ENCODE data around the gene SCAMP5.

Gene SCAMP5

DNA sequence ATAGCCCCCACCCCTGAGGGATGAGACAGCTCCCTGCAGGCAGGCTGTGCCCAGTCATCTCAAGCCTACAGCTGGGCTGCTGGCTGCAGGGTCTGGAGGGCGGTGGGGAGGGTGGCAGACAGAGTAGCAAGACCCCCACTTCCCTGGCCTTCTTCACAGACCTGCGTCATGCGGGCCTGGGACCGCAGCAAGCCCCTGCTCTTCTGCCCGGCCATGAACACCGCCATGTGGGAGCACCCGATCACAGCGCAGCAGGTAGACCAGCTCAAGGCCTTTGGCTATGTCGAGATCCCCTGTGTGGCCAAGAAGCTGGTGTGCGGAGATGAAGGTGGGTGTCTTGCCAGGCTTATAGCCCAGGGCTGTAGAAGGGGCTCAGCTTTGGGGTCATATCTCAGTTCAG lies 53.0 kb downstream of the SCAMP5 start:
- DNase-seq, result no peak

- no peak for DNase-seq
These were observed 54.0 kb downstream of the SCAMP5 start for GRCh38 chr15:75049392-75049791.

GRCh38 chr15:75050283-75050682 lies 54.9 kb downstream of the SCAMP5 start:
- no peak for DNase-seq

GRCh38 chr15:75051191-75051608 lies 55.8 kb downstream of the SCAMP5 start:
- no peak for DNase-seq

DNA sequence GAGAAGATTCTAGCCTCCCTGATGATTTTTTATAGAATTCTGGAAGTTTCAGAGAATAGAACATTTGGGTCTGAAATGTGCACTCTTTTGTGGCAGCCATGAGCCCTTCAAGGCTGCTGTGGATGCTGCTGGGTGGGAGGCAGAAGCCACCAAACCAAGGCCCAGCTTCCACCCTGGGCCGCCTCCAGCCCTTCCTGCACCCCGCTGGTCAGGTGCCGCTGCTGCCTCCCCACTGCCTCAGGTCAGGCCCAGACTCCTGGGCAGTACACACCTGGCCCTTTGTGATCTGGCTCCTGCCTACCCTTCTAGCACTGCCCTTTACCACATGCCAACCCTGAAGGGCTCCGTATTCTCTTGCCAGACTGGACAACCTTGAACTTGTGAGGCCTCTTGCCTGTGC lies 56.3 kb downstream of the SCAMP5 start:
- DNase-seq, result no peak

DNA sequence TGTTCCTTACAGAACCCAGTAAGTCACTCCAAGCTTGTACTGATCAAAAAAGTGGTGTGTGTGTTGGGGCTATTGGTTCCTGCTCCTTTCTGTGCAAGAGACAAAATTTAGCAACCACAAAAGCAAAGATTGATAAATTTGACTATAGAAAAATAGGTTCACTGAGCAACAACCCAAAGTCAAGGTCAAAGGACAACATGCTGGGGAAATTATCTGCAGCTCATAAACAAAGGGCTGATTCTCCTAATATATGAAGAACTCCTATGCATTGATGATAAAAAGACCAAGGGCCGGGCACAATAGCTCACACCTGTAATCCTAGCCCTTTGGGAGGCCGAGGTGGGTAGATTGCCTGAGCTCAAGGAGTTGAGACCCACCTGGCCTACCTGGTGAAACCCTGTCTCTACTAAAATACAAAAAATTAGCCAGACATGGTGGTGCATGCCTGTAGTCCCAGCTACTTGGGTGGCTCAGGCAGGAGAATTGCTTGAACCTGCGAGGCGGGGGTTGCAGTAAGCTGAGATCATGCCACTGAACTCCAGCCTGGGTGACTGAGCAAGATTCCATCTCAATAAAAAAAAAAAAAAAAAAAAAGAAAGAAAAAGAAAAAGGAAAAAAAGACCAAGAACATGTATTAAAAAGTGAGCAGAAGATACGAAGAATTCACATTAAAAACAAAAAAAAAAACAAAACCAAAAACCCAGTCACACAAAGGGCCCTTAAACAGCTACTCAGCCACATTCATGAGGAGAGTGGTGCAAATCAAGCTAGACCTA lies 57.8 kb downstream of the SCAMP5 start:
- no peak for DNase-seq

GRCh38 chr15:75053748-75054125 lies 58.4 kb downstream of the SCAMP5 start:
- DNase-seq, result no peak

- DNase-seq, result no peak
These were observed 59.0 kb downstream of the SCAMP5 start for GRCh38 chr15:75054172-75054897.

GRCh38 chr15:75056036-75056435 lies 60.7 kb downstream of the SCAMP5 start:
- DNase-seq, result no peak

GRCh38 chr15:75058127-75058905 lies 63.0 kb downstream of the SCAMP5 start:
- DNase-seq, result no peak

- DNase-seq, result no peak
These were observed 64.2 kb downstream of the SCAMP5 start for GRCh38 chr15:75059607-75060006.

- no peak for DNase-seq
These were observed 65.9 kb downstream of the SCAMP5 start for GRCh38 chr15:75061272-75061671.

DNA sequence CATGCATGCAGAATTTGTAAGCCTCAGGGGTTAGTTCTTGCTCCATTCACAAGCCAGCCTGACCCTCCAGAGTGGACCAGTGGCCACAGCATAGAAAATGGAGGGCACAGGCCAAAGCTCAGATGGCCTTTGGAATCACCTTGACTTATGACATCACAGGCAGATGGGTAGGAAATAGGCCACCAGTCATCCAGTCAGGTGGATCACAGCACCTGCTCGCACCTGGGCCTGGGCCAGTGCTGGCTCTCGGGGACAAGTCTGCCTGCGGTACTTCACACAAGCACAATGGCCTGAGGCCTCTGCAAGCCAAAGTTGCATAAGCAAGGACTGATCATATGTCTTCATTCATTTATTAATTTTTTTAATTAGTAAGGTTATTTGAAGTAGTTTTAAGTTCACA lies 67.3 kb downstream of the SCAMP5 start:
- DNase-seq, result no peak

GRCh38 chr15:75063338-75063737 lies 68.0 kb downstream of the SCAMP5 start:
- DNase-seq, result no peak

GRCh38 chr15:75063889-75064288 lies 68.5 kb downstream of the SCAMP5 start:
- DNase-seq, result no peak

GRCh38 chr15:75064846-75065245 lies 69.5 kb downstream of the SCAMP5 start:
- DNase-seq, result no peak

DNA sequence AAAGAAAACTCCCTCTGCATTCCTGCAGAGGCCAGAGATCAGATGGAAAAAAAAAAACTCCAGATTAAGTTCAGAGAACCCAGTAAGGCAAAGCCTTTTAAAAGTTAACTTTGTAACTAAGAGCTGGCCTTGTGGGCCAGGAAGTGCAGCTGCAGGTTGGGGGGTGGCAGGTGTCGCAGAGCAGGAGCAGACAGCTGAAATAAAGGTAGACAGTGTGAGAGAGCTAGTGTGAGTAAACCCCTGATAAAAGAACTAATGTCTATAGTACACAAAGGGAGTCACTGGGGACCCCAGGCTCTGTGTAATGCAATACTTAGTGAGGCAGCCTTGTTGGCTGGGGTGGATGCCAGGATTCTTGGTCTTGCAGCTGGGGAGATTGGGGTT lies 70.1 kb downstream of the SCAMP5 start:
- DNase-seq, result no peak

DNA sequence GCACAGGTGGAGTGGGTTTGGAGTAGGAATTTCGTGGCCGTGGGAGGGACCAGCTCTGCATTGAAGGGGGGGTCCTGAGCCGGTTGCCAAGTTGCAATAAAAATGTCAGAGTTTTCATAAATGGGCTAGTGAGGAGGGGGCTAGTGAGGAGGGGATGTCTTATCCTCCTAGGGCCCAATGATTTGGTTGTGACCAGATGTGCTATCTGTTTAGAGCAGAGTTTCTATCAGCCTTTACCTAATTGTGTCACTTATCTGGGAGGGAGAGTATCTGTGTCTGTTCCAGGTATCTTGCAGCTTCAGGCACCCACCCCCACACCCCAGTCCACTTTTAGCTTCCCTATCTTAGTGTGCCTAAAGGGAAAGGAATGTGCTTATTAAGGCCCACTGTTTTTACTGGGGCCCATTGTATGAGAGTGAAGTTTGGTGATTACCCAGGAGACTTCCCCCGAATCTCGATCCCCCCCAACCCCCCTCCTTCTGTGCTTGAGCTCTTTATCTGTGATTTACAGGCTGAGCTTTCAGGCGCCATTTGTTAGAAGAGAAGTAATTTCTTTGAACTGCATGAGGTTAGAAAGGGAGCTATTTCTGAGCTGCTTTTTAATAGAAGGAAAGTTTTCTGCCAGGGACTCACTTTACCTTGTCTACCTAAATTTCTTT lies 70.6 kb downstream of the SCAMP5 start:
- DNase-seq, result no peak

DNA sequence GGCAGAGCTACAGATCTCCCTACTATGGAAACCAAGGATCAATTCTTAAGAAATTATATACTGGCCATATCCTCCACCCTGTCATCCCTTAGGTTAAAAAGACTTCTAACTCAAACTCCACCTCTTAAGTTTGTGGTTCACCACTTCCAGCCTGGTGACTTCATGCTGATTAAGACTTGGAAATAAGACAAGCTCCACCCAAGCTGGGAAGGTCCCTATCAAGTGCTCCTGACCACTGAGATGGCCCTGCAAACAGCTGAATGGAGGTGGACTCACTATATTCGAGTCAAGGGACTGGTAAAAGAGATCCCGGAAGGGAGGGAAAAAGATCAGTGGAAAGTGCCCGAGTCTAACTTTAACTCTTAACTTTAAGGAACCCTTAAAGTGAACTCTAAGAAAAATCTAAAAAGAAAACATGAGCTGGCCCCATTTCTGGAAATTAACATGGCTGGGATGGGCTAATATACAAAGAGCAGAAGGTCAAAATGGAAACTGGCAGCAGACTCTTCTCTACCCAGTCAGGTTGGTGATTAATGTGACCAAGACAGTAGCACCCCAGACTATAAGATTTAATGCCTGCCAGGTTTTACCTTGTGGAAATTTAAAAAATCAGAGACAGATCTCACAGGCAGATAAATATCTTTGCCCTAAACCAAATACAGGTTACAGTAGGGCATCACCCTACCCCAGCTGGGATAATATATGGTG lies 71.9 kb downstream of the SCAMP5 start:
- DNase-seq, result no peak

- no peak for DNase-seq
These were observed 73.4 kb downstream of the SCAMP5 start for GRCh38 chr15:75068748-75069147.

GRCh38 chr15:75069301-75069925 lies 74.0 kb downstream of the SCAMP5 start:
- DNase-seq, result no peak

DNA sequence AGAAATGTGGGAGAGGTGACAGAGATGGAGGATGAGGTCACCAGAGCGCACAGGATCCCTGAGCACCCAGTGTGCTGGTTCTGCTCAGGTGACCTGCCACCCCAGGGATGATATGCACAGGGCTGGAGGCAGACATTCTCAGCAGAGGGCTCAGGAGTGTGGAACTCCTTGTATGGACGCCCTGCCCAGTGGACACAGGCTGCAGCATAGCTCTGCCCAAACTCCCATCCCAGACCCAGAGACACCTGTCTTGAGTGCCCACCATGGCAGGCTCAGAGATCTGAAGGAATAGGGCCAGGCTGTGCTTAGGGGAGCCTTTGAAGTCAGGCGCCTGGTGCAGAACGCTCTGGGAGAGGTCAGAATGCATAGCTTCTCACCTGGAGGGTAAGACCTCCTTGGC lies 75.3 kb downstream of the SCAMP5 start:
- DNase-seq, result no peak
